NCI-H345 treated with DMSO at 0.1 percent for 48 hours (cell line): ENCODE measurements around the gene CR1L.
"Not testable (repeated sequence)": the region's sequence is repeated elsewhere in the genome, so short reads cannot be mapped to it uniquely, and the experiment has no call there.

Source experiments
- DNase-seq: peaks from one replicate; lab custom pipeline; 2025; ENCODE audit not compliant: unreplicated experiment; lab: John Stamatoyannopoulos, UW

The CR1L gene

DNA sequence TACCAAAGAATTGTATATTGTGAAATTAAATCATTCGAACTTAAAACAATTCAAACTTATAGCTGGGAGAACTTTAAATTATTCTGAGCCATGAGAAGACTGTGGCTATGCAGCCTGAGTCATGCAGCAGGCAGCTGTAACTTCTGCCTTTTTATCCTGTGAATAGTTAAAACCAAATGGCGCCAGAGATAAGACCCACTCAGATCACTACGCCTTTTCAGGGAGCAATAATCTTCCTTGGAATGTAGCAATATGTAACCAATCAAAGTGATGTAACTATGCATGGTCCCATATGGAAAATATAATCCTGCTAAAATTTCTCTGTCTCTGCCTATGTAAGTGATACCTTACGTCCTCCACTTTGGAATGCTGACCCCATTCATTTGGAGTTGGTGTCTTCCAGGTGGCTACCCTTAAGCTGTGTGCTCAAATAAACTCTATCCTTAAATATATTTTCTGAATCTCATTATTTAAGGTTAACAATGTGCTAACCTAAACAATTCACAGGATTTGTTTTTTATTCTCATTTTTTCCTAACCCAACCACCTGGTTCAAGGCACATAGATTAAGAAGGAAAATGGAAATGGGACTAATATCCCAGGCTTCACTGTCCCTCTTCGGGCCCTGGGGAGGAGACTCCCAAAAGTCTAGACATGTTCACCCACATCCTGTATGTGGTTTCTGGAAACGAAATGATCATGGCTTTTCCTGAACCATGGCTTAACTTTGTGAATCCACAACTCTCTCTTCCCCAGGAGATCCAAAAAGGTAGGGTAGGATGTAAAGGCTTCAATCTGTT is 35.9 kb downstream of the CR1L start:
- DNase-seq = not testable (repeated sequence)

DNA sequence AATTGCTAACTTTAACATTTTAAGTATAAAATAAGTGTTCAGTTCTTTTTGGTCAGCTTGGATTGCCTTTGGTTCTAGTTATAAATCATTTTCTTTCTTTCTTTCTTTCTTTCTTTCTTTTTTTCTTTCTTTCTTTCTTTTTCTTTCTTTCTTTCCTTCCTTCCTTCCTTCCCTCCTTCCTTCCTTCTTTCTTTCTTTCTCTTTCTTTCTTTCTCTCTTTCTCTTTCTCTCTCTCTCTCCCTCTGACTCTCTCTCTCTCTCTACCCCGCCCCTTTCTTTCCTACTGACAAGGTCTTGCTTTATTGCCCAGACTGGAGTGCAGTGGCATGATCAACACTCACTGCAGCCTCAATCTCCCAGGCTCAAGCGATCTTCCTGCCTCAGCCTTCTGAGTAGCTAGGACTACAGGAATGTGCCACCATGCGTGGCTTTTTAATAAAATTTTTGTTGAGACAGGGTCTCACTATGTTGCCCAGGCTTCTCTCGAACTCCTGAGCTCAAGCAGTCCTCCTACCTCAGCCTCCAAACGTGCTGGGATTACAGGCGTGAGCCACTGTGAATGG is 38.0 kb downstream of the CR1L start:
- not testable (repeated sequence) for DNase-seq

DNA sequence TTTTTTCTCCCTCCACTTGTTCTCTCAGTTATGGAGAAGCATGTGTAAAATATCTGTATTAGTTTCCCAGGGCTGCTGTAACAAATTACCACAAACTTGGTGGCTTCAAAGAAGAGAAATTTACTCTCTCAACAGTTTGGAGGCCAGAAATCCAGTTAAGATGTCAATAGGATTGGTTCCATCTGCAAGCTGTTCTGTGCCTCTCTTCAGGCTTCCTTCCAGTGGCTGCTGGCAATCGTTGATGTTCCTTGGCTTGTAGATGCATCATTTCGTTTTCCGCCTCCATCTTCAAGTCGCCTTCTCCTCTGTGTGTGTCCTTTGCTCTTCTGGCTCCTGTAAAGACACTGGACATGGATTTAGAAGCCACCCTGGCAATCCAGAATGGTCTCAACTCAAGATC is 45.6 kb downstream of the CR1L start:
- not testable (repeated sequence) for DNase-seq

DNA sequence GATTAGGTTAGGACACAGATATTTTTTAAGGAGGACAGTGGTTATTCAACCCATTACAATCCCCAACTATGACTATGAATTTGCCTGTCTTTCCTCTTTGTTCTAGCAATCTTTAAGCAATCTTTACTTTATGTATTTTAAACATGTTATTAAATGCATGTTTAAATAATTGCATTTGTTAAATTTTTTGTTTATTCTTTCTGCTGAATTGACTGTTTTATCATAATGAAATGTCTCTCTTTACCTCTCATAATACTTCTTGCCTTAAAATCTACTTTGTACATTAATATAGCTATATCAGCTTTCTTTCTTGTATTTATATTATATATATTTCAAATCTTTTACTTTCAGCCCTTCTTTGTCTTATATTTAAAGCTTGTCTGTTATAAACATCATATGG is 46.1 kb downstream of the CR1L start:
- DNase-seq = no peak

GRCh38 chr1:207691841-207692240 is 46.9 kb downstream of the CR1L start:
- DNase-seq = no peak

- not testable (repeated sequence) for DNase-seq
Measured at GRCh38 chr1:207692291-207692690, 47.4 kb downstream of the CR1L start.

- no peak for DNase-seq
Measured at GRCh38 chr1:207695891-207696290, 51.0 kb downstream of the CR1L start.

GRCh38 chr1:207698822-207699483 is 54.0 kb downstream of the CR1L start:
- DNase-seq = no peak

GRCh38 chr1:207702317-207702716 is 57.4 kb downstream of the CR1L start:
- DNase-seq = no peak

DNA sequence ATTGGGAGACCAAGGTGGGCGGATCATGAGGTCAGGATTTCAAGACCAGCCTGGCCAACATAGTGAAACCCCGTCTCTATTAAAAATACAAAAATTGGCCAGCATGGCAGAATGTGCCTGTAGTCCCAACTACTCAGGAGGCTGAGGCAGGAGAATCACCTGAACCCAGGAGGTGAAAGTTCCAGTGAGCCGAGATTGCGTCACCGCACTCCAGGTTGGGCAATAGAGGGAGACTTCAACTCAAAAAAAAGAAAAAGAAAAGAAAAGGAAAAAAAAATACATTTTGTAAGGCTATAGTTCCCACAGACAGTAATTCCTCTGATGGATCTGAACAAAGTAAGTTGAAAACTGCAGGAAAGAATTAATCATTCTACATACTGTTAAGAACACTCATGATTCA is 58.8 kb downstream of the CR1L start:
- DNase-seq = no peak

GRCh38 chr1:207708004-207708403 is 63.1 kb downstream of the CR1L start:
- DNase-seq = not testable (repeated sequence)

- DNase-seq = no peak
Measured at GRCh38 chr1:207711285-207711684, 66.4 kb downstream of the CR1L start.

DNA sequence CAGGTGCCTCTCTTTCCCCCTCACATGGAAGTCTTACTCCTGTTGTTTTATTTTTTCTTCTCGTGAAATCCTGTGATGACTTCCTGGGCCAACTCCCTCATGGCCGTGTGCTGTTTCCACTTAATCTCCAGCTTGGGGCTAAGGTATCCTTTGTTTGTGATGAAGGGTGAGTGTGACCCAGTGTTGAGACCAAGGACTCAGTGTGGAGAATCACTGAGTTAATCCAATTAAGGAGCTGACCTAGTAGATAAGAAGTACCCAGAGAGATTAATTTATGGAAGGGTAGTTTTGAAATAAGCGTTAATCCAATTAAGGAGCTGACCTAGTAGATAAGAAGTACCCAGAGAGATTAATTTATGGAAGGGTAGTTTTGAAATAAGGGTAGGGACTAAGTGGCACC is 67.8 kb downstream of the CR1L start:
- DNase-seq = not testable (repeated sequence)

- DNase-seq = no peak
Measured at GRCh38 chr1:207713529-207713928, 68.6 kb downstream of the CR1L start.

DNA sequence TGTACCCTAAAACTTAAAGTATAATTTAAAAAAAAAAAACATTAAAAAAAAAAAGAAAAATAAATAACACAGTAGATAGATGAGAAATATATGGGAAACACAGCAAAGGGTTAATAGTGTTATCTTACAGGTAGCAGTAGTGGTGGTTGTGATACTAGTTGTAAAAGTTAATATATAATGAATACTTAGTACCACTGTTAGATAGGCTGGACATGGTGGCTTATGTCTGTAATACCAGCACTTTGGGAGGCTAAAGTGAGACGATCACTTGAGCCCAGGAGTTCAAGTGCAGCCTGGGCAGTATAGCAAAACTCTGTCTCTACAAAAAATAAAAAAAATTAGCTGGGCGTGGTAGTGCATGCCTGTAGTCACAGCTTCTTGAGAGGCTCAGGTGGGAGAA is 74.3 kb downstream of the CR1L start:
- DNase-seq = no peak

- DNase-seq = not testable (repeated sequence)
Measured at GRCh38 chr1:207728200-207728858, 83.4 kb downstream of the CR1L start.

- DNase-seq = not testable (repeated sequence)
Measured at GRCh38 chr1:207737503-207738157, 92.7 kb downstream of the CR1L start.

DNA sequence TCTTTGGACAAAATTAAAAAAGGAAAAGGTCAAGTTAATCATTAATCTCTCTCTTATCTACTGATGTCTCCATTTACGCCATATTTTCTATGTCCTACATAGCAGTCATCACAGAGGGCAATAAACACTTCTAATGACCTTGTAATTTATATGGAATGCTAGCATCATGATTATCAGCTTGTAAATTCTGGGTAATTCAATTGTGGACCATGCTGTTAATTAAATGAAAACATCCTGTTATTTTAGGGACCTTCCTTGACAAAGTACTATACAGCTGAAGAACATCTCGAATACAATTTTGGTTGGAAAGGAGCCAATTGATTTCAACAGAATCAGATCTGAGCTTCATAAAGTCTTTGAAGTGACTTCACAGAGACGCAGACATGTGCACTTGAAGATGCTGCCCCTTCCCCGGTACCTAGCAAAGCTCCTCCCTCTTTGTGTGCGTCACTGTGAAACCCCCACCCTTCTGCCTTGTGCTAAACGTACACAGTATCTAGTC is 93.3 kb downstream of the CR1L start:
- DNase-seq = not testable (repeated sequence)

DNA sequence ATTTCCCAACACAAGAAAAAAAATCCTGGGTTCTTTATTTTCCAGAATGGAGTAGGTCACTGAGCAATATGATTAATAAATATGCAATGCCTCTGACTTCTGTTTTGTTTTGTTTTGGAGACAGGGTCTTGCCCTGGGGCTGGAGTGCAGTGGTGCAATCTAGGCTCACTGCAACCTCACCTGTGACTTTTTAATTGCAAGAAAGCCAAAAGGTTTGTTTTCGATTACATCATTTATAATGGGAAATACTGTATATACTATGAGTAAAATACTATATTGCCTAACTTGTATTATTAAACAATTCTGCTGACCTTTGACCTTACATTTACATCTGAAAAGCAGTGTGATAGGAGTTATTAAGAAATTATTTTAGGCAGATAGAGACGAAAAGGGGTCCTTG is 95.3 kb downstream of the CR1L start:
- no peak for DNase-seq

DNA sequence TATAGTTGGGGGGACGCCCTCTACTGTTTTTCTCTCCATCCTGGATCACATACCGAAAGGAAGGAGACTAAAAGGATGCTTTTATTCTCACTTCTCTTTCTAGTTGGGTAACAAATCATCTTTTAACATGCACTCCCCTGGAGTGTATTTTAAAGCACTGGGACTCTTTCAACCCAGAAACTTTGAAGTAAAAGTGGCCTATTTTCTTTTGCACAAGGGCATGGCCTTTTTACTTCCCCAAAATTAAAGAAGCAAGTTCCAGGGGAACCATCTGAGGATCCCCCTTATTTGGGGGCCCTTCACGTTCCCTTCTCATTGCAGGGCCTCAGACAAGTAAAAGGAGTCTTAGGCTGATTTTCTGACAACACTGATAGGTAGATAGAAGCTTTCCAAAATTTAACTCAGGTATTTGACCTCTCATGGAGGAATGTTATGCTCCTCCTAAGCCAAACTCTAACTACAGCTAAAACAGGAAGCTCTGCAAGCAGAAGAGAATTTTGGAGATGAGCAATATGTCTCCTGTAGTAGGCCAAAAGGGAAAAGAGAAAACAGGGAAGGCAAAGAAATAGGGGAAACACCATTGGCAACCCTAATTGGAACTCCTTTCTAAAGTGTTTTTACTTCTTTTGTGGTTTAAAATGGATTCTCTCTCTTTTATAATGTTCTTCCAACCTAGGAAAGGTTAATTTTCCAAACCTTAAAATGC is 98.1 kb downstream of the CR1L start:
- no peak for DNase-seq
